Ovary (tissue), 9 donors: ENCODE data around the gene GRIK1. TPM values are rescaled to one million over a fixed set of nuclear protein-coding genes. Genes with fewer than 3 reads are reported as not detected.

Source experiments
- DNase-seq, 5 donors: peaks; one replicate each; pipeline ENCODE4 v3.0.0-alpha.2; 2019 to 2020
- H3K27ac ChIP-seq, 2 donors: fragments of 200-600 bp; one replicate each; pipeline versions ENCODE4 v1.5.1 to v1.8.0; 2019 to 2022
- H3K27me3 ChIP-seq: fragments of 200-600 bp; one replicate; pipeline ENCODE4 v1.8.0; 2022
- H3K36me3 ChIP-seq: fragments of 200-600 bp; sonication (generic); one replicate; pipeline ENCODE4 v1.5.1; 2019
- H3K4me1 ChIP-seq: one replicate; pipeline ENCODE4 v1.8.1; 2013; ENCODE audit warnings: mild to moderate bottlenecking, moderate library complexity; ENCODE audit not compliant: insufficient read depth
- H3K4me3 ChIP-seq: fragments of 200-600 bp; sonication (generic); one replicate; pipeline ENCODE4 v1.5.1; 2017
- H3K9me3 ChIP-seq, 2 donors: fragments of 200-600 bp in 1 of 2; sonication (generic) in 1 of 2; one replicate each; pipeline versions ENCODE4 v1.5.1 to v1.8.1; 2013 to 2019; ENCODE audit warnings: mild to moderate bottlenecking in 1 of 2, moderate library complexity in 1 of 2
- EP300 ChIP-seq: sonication (generic); formaldehyde crosslinking; IDR thresholded peaks from one replicate; pipeline ENCODE4 v1.6.1; 2017; ENCODE audit warnings: antibody characterized with exemption
- POLR2A ChIP-seq: fragments of 450-650 bp; IDR thresholded peaks from one replicate; pipeline ENCODE4 v1.6.1; 2017; ENCODE audit warnings: antibody characterized with exemption, mild to moderate bottlenecking, moderate library complexity
- WGBS, 3 donors: extraction: QIAGEN DNeasy Blood & Tissue Kit in 1 of 3; methylation state at CpG; one replicate each; pipeline versions ENCODE4 v1.1.5 to v1.1.7; 2013 to 2017; 5-methylcytosine and 5-hydroxymethylcytosine counted together
- intact Hi-C, 4 donors: fragments of 100-400 bp; cut with DNase I; formaldehyde crosslinking; loops; one replicate each; pipeline versions ENCODE4 v1.11.0 to v1.15.1; 2022 to 2023
- polyA plus RNA-seq, 2 donors: library from polyadenylated mRNA; stranded (reverse); fragments of 200-250 nt in 1 of 2; fragments of 350-450 nt in 1 of 2; fragmentation: Illumina TruSeq in 1 of 2; extraction: RNeasy Lipid Tissue Mini Kit (QIAGEN cat#74804) in 1 of 2; gene quantifications; one replicate each; pipeline ENCODE4 v1.2.3, GENCODE V29; 2013 to 2014
- total RNA-seq, 7 donors: library from RNA; depleted of rRNA in 2 of 7; stranded (reverse); fragments of >200 nt in 2 of 7; fragmentation: NEBNext Ultra II Directional in 3 of 7; extraction: Animal tissue kit (Norgen Biotek cat#: 25700) in 3 of 7; gene quantifications; one replicate each; pipeline versions ENCODE4 v1.1.0 to v1.2.4, GENCODE V29; 2016 to 2023
- TF ChIP-seq, protein P1 (sequence below), 3 donors: fragments of 450-650 bp in 2 of 3; fragments of 200-600 bp in 1 of 3; IDR thresholded peaks; one replicate each; pipeline versions ENCODE4 v1.5.1 to v1.8.0; 2016 to 2022; ENCODE audit warnings: antibody characterized with exemption in 3 of 3, mild to moderate bottlenecking in 1 of 3
- donor health status: DM: no; HTN: no; CAD: no; lungs with moderate emphysema.
- donor health status: DM: no; HTN: no; CAD: no.
- donor health status: Bipolar disorder and iron deficiency.
- donor health status: DM: yes; HTN: yes; CAD: no.
- donor health status: DM: no; HTN: no; CAD: no.
- donor health status: DM: yes; HTN: yes; CAD: no.

Gene GRIK1
- total and polyA plus RNA-seq, 9 donors, result 0.15 to 1.3 (median 0.34) TPM; not detected in 4

DNA sequence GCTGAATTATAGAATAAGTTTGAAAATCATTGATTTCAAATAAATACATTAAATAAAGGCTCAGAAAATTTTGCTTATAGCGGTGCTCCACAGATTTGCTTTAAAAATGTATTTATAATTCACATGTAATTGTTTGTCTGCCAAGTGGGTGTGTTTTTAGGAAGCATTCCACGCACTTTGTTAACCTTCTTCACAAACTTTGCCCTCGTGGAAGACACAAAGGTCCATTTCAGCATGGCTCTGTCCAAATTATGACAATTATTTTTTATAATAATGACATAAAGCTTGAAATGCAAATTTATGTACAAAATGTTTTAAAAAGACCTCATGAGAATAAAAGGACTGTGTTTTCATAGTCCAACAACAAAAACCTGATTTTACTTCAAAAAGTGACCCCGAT is 146.1 kb downstream of the GRIK1 start:
- no peaks in the 10 kb centered on the region for H3K4me1 ChIP-seq
- H3K36me3 ChIP-seq, result no peaks in the 10 kb centered on the region
- H3K27me3 ChIP-seq, result no peaks in the 10 kb centered on the region
- no peaks in the 10 kb centered on the region for H3K9me3 ChIP-seq
- no peak overlapping the region for H3K4me3 ChIP-seq
- intact Hi-C loops, result no loop called here
- 59 to 68% (median 62%) methylated on average over 4 of the region's 4 CpGs for WGBS, 3 donors
- DNase-seq, result no peak
- H3K27ac ChIP-seq, result no peak overlapping the region
- TF ChIP-seq POLR2A, result no peak
- no peak for TF ChIP-seq EP300
- TF ChIP-seq, protein P1, sequence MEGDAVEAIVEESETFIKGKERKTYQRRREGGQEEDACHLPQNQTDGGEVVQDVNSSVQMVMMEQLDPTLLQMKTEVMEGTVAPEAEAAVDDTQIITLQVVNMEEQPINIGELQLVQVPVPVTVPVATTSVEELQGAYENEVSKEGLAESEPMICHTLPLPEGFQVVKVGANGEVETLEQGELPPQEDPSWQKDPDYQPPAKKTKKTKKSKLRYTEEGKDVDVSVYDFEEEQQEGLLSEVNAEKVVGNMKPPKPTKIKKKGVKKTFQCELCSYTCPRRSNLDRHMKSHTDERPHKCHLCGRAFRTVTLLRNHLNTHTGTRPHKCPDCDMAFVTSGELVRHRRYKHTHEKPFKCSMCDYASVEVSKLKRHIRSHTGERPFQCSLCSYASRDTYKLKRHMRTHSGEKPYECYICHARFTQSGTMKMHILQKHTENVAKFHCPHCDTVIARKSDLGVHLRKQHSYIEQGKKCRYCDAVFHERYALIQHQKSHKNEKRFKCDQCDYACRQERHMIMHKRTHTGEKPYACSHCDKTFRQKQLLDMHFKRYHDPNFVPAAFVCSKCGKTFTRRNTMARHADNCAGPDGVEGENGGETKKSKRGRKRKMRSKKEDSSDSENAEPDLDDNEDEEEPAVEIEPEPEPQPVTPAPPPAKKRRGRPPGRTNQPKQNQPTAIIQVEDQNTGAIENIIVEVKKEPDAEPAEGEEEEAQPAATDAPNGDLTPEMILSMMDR (IDR thresholded peaks at IDR 0.05), result no peak

DNA sequence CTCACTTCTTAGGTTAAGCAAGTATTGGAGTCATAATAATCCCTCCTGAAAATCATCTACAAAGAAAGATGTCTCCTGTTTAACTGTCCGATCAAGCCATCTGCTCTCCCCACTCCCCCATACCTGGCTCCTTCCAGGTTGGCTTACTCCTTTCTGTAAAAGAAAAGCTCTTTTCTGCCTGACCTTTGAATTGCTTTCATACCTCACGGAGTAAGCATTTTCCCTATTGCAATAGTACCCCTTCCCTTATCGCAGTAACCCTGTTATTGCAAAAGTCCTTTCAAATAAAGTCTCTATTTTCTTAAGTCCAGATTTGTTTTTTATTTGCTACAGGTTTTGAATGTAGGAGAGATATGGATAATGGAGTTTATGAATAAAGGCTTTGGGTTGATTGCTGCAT is 150.4 kb downstream of the GRIK1 start:
- H3K4me1 ChIP-seq, result no peaks in the 10 kb centered on the region
- intact Hi-C loops, result no loop called here
- no peaks in the 10 kb centered on the region for H3K9me3 ChIP-seq
- H3K27ac ChIP-seq, result no peak overlapping the region
- H3K27me3 ChIP-seq, result no peaks in the 10 kb centered on the region
- 74 to 87% (median 77%) methylated on average over 3 of the region's 3 CpGs for WGBS, 3 donors
- no peaks in the 10 kb centered on the region for H3K36me3 ChIP-seq
- H3K4me3 ChIP-seq, result no peak overlapping the region
- TF ChIP-seq POLR2A (no peak), EP300 (no peak)
- TF ChIP-seq, protein P1 (IDR thresholded peaks at IDR 0.05), result no peak
- no peak for DNase-seq

DNA sequence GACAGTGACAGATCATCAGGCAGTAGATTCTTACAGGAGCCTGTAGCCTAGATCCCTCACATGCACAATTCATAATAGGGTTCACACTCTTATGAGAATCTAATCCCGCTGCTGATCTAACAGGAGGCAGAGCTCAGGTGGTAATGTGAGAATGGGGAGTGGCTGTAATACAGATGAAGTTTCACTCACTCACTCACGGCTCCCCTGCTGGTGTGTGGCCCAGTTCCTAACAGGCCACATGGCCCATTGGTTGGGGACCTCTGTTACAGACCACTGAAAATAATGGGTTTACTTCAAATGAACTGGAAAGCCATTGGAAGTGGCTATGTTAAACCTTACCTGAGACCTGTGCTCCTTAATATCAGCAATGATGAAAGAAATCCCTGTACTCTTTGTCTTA is 151.0 kb downstream of the GRIK1 start:
- Histone ChIP-seq H3K27me3 (no peaks in the 10 kb centered on the region), H3K27ac (no peak overlapping the region), H3K4me1 (no peaks in the 10 kb centered on the region), H3K36me3 (no peaks in the 10 kb centered on the region), H3K9me3 (no peaks in the 10 kb centered on the region), H3K4me3 (no peak overlapping the region)
- TF ChIP-seq, protein P1 (IDR thresholded peaks at IDR 0.05), result no peak
- TF ChIP-seq EP300 (no peak), POLR2A (no peak)
- 71 to 92% (median 76%) methylated on average over 2 of the region's 2 CpGs for WGBS, 3 donors
- intact Hi-C loops, result no loop called here
- no peak for DNase-seq

DNA sequence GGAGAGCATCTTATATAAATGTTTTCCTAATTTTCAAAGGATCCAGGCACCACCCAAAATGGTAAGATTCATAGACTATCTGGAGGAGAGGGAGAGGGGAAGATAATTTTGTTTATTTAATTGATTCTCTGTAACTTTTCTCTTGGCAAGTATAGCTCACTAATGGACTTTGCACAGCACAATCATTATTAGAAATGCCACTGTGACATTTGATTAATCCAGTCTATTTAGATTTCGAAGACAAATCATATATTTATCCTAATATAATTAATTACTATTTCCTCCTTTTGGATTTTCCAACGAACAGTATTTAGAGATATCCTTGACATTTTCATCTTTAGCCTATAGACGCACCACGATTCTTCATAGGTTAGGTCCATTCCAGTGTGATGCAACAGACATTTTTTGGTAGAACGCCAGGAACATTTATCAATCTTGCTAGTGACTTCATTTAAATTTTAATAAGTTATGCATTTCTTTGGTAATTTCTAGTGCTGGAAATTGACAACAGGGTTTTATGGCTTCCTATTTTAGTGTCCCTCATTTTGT is 152.4 kb downstream of the GRIK1 start:
- no peak for DNase-seq
- 60 to 63% (median 61%) methylated on average over 5 of the region's 5 CpGs for WGBS, 3 donors
- no peak overlapping the region for H3K4me3 ChIP-seq
- H3K9me3 ChIP-seq, result no peaks in the 10 kb centered on the region
- intact Hi-C loops, result no loop called here
- no peaks in the 10 kb centered on the region for H3K4me1 ChIP-seq
- no peak overlapping the region for H3K27ac ChIP-seq
- H3K27me3 ChIP-seq, result no peaks in the 10 kb centered on the region
- H3K36me3 ChIP-seq, result no peaks in the 10 kb centered on the region
- TF ChIP-seq POLR2A (no peak), EP300 (no peak)
- TF ChIP-seq, protein P1 (IDR thresholded peaks at IDR 0.05), result no peak
